Ectodermal cell (in vitro differentiated cells): ENCODE data around the gene STT3B.
"Not testable (repeated sequence)": the region's sequence is repeated elsewhere in the genome, so short reads cannot be mapped to it uniquely, and the experiment has no call there.

Experiments used
- H3K27ac ChIP-seq: 2 replicates; pipeline ENCODE4 v1.7.0; 2013; ENCODE audit warnings: mild to moderate bottlenecking, low read depth, low read length; ENCODE audit not compliant: insufficient read depth, poor library complexity, severe bottlenecking
- H3K27me3 ChIP-seq: 2 replicates; pipeline ENCODE4 v1.7.0; 2013; ENCODE audit warnings: mild to moderate bottlenecking, low read length; ENCODE audit not compliant: insufficient read depth, control insufficient read depth, poor library complexity, severe bottlenecking
- H3K36me3 ChIP-seq: one replicate; pipeline ENCODE4 v1.7.0; 2013; ENCODE audit warnings: low read length; ENCODE audit not compliant: control insufficient read depth, insufficient read depth
- H3K4me1 ChIP-seq: one replicate; pipeline ENCODE4 v1.7.0; 2013; ENCODE audit warnings: low read length; ENCODE audit not compliant: control insufficient read depth, insufficient read depth
- H3K4me3 ChIP-seq: 2 replicates; pipeline ENCODE4 v1.7.0; 2013; ENCODE audit warnings: low read depth, low read length, control low read depth; ENCODE audit not compliant: insufficient read depth
- H3K9me3 ChIP-seq: 2 replicates; pipeline ENCODE4 v1.7.0; 2013; ENCODE audit warnings: mild to moderate bottlenecking, low read length, moderate library complexity; ENCODE audit not compliant: control insufficient read depth
- WGBS, 2 experiments: methylation state at CpG; one replicate each; pipeline ENCODE4 v1.1.7; 2013; ENCODE audit warnings: missing lambda C conversion rate in 2 of 2; 5-methylcytosine and 5-hydroxymethylcytosine counted together

The STT3B gene

GRCh38 chr3:31499281-31499680 lies 33.4 kb upstream of the STT3B start:
- H3K4me3 ChIP-seq = no peak overlapping the region
- WGBS, 2 experiments = 96 to 97% methylated on average over 3 of the region's 3 CpGs
- no peak overlapping the region for H3K27ac ChIP-seq
- no peaks in the 10 kb centered on the region for H3K27me3 ChIP-seq
- H3K9me3 ChIP-seq = no peaks in the 10 kb centered on the region
- no peaks in the 10 kb centered on the region for H3K36me3 ChIP-seq
- no peaks in the 10 kb centered on the region for H3K4me1 ChIP-seq

GRCh38 chr3:31502803-31503221 lies 29.9 kb upstream of the STT3B start:
- Histone ChIP-seq H3K36me3 (no peaks in the 10 kb centered on the region), H3K9me3 (no peaks in the 10 kb centered on the region), H3K27me3 (no peaks in the 10 kb centered on the region), H3K27ac (no peak overlapping the region), H3K4me3 (no peak overlapping the region), H3K4me1 (peaks cover 7% of the 10 kb centered on the region)
- WGBS, 2 experiments = 95 to 100% methylated on average over 1 to 3 of the region's 3 CpGs

GRCh38 chr3:31503456-31503855 lies 29.3 kb upstream of the STT3B start:
- no peaks in the 10 kb centered on the region for H3K27me3 ChIP-seq
- no peaks in the 10 kb centered on the region for H3K9me3 ChIP-seq
- peaks cover 7% of the 10 kb centered on the region for H3K4me1 ChIP-seq
- no peak overlapping the region for H3K27ac ChIP-seq
- H3K4me3 ChIP-seq = no peak overlapping the region
- no peaks in the 10 kb centered on the region for H3K36me3 ChIP-seq
- 75 to 76% methylated on average over 4 of the region's 4 CpGs for WGBS, 2 experiments

- Histone ChIP-seq H3K27me3 (no peaks in the 10 kb centered on the region), H3K36me3 (no peaks in the 10 kb centered on the region), H3K9me3 (no peaks in the 10 kb centered on the region), H3K4me3 (no peak overlapping the region), H3K27ac (no peak overlapping the region), H3K4me1 (peaks cover 7% of the 10 kb centered on the region)
- 98 to 100% methylated on average over 2 to 3 of the region's 3 CpGs for WGBS, 2 experiments
Observed at GRCh38 chr3:31504230-31504629, 28.5 kb upstream of the STT3B start.

GRCh38 chr3:31505371-31506048 lies 27.2 kb upstream of the STT3B start:
- Histone ChIP-seq H3K27me3 (no peaks in the 10 kb centered on the region), H3K4me1 (peaks cover 7% of the 10 kb centered on the region), H3K27ac (no peak overlapping the region), H3K36me3 (no peaks in the 10 kb centered on the region), H3K9me3 (no peaks in the 10 kb centered on the region), H3K4me3 (no peak overlapping the region)
- WGBS, 2 experiments = 3 to 14% methylated on average over 5 of the region's 5 CpGs

GRCh38 chr3:31506515-31506914 lies 26.2 kb upstream of the STT3B start:
- not testable (repeated sequence) for H3K4me1 ChIP-seq, H3K9me3 ChIP-seq, H3K36me3 ChIP-seq, H3K27ac ChIP-seq, H3K4me3 ChIP-seq, H3K27me3 ChIP-seq
- whole genome bisulfite sequencing, 2 experiments = 60 to 64% methylated on average over 7 of the region's 7 CpGs

- Histone ChIP-seq H3K27me3 (no peaks in the 10 kb centered on the region), H3K27ac (no peak overlapping the region), H3K4me3 (no peak overlapping the region), H3K9me3 (no peaks in the 10 kb centered on the region), H3K4me1 (peaks cover 7% of the 10 kb centered on the region), H3K36me3 (no peaks in the 10 kb centered on the region)
- 83 to 100% methylated on average over 2 of the region's 2 CpGs for WGBS, 2 experiments
Observed at GRCh38 chr3:31508452-31509146, 24.1 kb upstream of the STT3B start.

GRCh38 chr3:31509147-31509728 lies 23.5 kb upstream of the STT3B start:
- H3K4me3 ChIP-seq = no peak overlapping the region
- H3K36me3 ChIP-seq = no peaks in the 10 kb centered on the region
- 83 to 95% methylated on average over 1 of the region's 1 CpG for WGBS, 2 experiments
- H3K27ac ChIP-seq = no peak overlapping the region
- peaks cover 7% of the 10 kb centered on the region for H3K4me1 ChIP-seq
- H3K9me3 ChIP-seq = no peaks in the 10 kb centered on the region
- H3K27me3 ChIP-seq = no peaks in the 10 kb centered on the region

GRCh38 chr3:31514570-31514969 lies 18.2 kb upstream of the STT3B start:
- H3K4me1 ChIP-seq = no peaks in the 10 kb centered on the region
- no peaks in the 10 kb centered on the region for H3K27me3 ChIP-seq
- H3K27ac ChIP-seq = no peak overlapping the region
- H3K4me3 ChIP-seq = no peak overlapping the region
- H3K36me3 ChIP-seq = no peaks in the 10 kb centered on the region
- no peaks in the 10 kb centered on the region for H3K9me3 ChIP-seq
- WGBS, 2 experiments = 89 to 93% methylated on average over 4 to 5 of the region's 5 CpGs

- Histone ChIP-seq H3K36me3 (no peaks in the 10 kb centered on the region), H3K27me3 (no peaks in the 10 kb centered on the region), H3K4me3 (no peak overlapping the region), H3K9me3 (no peaks in the 10 kb centered on the region), H3K4me1 (no peaks in the 10 kb centered on the region), H3K27ac (no peak overlapping the region)
- 97 to 98% methylated on average over 2 of the region's 2 CpGs for WGBS, 2 experiments
Observed at GRCh38 chr3:31515486-31516284, 17.0 kb upstream of the STT3B start.
